Right forelimb (tissue), 1 donor: ENCODE measurements around the gene SH3RF3.
A peak's percentile ranks its signal among the peaks of the same experiment; 100 is the strongest.

Source experiments
- DNase-seq: peaks from one replicate; pipeline ENCODE4 v3.0.0-alpha.2; 2018

SH3RF3 gene

DNA sequence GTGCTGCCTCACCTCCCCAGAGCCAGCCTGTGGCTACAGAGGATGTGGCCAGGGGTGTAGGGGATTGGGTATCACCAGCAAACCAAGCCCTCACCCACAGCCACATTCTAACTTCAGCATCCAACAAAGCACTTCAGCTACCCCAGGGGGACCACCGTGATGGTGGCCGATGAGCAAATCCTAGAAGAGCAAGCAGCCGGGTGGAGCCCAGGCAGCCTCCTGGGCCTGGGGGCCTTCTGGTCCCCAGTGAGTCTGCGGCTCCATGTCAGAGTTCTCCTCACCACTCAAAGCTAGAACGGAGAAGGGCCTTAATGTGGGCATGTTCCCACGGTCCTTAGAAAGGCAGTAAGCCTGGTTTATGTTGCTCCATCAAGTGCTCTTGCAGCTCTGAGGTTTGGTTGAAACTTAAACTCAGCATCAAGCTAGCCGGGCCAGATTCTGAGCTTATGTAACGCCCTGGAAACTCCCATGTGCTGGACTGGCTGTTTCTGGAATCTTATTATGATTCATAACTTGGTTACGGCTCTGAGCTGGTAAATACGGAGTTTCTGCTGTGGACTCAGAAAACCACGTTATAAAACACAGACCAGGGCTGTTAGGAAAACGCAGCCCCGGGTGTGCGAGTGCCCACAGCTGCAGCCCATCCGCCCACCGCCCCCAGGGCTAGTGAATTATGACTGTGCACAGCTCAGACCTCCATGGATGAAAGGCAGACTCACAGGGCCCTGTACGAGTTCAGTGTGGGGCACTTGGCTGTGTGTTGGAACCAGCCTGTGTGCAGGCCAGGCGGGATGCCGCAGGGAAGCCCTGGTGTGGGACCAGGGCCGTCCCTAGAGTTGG lies 385.0 kb downstream of the SH3RF3 start:
- peak; percentile 68 for DNase-seq

- DNase-seq = no peak
Observed at GRCh38 chr2:109514857-109515256, 385.9 kb downstream of the SH3RF3 start.

DNA sequence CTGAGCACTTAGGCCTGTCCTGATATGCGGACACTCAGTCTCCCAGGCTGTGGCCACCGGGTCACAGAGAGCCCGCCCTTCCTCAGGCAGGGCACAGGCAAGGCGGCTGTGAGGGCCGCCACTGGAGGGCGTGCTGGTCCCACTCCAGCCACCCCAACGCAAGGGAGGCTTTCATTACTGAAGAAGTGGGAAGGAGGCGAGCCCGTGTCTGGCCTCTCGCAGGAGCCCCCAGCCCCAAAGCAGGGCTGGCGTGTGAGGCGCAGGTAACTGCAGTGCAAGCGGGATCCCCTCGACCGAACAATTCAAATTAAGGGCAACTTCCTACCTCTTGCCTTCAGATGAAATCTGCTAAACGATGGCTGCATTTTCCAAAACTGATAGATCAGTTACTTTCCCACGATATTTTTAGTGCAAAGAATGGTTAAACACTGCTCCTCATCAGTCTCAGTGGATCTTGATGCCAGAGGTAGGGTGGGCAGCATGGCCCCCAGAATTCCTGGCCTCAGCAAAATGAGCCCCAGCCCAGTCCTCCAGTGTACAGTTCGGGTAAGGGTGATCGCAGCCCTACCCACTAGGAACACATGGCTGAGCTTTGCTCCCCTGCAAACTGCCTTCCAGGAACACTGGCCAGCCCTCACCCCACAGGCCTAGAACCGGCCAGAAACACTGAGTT lies 387.6 kb downstream of the SH3RF3 start:
- DNase-seq = no peak

GRCh38 chr2:109517118-109517889 lies 388.3 kb downstream of the SH3RF3 start:
- DNase-seq = no peak

GRCh38 chr2:109519513-109519912 lies 390.5 kb downstream of the SH3RF3 start:
- DNase-seq = no peak

GRCh38 chr2:109521233-109522062 lies 392.4 kb downstream of the SH3RF3 start:
- DNase-seq = no peak

GRCh38 chr2:109522063-109522374 lies 393.0 kb downstream of the SH3RF3 start:
- DNase-seq = no peak

GRCh38 chr2:109523121-109523520 lies 394.1 kb downstream of the SH3RF3 start:
- DNase-seq = no peak

DNA sequence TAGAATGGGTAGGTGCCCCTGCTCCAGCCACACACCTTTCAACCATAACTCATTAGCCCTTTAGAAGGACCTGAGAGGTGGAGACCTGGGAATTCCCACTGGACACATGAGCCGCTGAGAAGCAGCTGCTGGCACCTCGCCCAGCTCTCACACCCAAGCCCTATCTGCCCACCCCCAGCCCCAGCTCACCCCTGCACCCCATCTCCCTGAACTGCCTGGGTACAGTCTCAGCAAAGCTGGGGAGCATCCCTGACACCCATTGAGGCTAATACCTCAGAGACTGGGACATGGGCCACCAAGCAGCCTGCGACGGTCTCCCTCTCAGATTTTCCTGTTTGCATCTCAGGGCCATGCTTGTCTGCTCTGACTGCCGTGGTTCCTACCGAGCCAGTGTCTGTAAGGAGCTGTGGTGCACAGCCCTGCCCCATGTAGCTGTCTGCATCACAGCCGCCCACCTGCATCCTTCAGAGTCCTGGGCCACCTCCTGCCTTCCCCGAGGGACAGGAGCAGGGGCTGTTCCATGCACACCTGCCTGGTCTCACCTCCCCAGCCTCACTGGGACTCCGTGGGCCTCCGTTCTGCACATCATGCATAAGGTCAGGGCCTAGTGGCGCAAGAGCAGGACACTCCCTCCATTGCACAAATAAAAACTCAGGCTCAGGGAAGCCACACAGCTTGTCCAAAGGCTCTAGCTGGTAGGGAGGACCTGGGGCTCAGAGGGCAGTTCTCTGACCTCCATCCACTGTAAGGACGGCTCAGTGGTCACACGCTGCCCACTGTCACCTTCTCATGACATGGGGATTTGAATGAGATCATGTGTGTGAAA lies 394.7 kb downstream of the SH3RF3 start:
- DNase-seq = no peak

DNA sequence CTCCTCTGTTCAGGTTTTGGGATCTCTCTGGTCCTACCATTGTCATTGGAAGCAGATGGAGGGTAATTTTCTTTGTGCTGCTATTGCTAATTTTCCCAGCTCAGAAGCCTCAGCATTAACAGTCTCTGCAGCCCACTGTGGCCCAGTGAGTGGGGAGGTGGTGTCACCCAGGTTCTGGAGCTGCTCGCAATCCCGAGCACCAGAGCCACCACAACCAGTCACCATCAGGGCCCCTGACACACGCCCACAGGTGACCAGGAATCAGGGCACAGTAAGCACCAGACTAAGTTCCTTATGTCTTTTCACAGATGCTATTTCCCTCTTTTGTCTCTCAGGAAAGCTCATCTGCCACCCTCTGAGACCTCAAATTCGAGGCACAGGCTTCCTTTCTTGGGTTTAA lies 396.8 kb downstream of the SH3RF3 start:
- DNase-seq = peak; percentile 32

DNA sequence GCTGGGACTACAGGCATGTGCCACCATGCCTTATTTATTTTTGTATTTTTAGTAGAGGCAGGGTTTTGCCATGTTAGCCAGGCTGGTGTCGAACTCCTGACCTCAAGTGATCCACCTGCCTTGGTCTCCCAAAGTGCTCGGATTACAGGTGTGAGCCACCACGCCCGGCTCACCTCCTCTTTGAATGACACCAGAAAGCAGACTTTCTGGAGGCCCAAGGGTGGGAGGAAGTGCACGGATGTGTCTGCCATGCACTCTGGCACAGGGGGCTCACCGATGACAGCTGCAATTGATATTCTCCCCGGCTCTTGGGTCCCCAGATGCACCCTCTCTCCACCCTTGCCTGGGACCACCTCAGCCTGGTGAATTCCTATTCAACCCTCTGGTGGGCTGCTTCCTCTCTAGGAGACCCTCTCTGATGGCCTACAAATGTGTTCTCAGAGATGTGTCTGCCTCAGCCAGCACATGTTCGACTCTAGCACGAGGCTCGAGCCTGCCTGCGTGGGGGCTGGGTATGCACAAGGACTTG lies 397.5 kb downstream of the SH3RF3 start:
- DNase-seq = no peak

GRCh38 chr2:109527079-109527478 lies 398.1 kb downstream of the SH3RF3 start:
- DNase-seq = peak; percentile 23

DNA sequence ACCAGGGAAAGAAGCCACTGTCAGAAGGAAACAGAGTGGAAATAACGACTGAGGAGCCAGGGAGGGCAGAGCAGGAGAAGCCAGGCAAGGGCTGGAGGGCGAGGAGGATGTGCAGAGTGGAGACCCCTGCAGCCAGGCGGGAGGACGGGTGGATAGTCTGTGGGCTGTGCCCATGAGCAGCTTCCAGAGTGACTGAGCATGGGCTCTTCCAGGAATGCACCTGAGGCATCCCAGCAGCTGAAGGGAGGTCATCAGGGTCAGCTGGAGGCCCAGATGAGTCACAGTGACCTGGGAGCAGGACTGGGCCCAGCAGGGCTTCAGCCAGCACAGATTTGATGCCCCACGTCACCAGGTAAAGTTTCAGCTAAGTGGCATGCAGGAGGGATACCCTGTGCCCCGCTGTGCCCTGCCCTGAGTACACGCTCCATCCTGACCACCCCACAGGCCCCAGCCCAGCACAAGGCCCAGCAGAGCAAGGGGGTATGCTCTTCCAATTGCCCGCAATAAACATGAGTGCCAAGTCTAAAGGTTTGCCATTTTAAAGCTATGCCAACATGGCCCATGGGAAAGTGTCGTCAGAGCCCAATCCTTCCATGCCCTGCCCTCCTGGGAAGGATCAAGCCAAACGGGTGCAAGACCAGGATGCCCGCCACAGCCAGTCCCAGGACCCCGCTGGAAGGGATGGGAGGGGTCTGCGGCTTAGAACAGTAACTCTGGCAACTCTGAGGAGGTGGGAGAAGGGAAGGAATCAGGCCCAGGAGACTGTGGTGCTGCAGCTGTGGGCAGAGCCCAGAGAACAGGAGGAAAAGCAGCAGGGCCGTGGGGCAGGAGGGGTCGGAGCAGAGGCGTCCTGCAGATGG lies 399.1 kb downstream of the SH3RF3 start:
- peak; percentile 9 for DNase-seq

- DNase-seq = peak; percentile 22
Observed at GRCh38 chr2:109528811-109529501, 400.0 kb downstream of the SH3RF3 start.

DNA sequence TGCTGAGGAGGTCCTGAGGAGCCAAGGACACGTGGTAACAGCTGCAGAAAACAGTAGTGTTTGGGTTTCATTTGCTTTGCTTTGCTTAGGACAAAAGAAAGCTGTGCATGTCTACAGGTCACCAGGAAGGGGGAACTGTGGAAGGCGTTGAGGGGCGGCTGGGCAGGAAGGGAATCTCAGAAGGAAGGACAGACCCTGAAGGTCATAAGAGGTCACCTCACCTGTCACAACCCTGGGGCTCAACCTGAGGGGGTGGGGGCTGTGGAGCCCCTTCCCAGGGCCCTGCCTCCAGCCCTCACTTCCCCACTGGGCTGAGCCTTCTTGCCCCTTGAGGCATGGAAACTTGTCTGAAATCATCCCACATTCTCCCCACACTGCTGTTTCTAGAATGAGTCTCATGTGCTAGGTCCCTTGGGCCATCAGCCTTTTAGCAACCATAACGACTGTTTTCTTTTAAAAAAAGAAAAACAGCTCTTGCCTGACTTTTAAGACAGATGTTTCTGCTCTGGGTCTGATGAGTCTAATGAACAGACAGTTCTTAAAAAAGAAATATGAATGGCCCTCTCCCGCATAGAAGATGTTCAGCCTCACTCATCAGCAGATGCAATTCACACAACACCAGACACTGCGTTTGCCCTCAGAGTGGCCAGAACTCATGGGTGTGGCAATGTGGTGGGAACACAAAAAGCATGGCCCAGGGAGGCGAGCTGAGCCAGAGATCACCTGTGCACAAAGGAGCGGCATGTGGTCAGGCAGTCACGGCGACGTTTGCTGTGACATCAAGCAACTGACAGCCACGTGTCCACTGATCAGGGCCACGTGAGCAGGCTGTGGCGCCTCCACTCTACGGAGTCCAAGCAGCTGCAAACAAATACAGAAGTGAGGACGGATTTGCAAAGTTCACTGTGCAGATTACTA lies 400.8 kb downstream of the SH3RF3 start:
- peak; percentile 36 for DNase-seq

DNA sequence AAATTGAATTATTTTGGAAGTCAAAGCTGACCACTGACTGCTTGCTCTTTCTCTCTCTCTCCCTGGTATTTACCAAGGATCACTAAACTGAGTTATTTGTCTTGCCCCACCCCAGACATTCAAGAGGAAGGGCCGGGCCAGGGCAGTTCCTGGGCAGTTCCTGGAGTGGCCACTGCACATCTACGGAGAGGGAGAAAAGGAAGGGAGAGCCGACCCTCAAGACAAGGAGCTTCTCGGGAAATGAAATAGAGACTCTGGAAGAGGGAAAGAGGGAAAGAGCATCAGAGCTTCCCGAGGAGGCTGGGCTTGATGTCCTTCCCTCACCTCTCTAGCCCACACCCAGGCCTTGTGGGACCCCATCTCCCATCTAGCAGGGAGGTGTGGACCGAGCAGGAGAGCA lies 401.7 kb downstream of the SH3RF3 start:
- peak; percentile 34 for DNase-seq

- DNase-seq = peak; percentile 13
Observed at GRCh38 chr2:109531221-109531620, 402.2 kb downstream of the SH3RF3 start.

DNA sequence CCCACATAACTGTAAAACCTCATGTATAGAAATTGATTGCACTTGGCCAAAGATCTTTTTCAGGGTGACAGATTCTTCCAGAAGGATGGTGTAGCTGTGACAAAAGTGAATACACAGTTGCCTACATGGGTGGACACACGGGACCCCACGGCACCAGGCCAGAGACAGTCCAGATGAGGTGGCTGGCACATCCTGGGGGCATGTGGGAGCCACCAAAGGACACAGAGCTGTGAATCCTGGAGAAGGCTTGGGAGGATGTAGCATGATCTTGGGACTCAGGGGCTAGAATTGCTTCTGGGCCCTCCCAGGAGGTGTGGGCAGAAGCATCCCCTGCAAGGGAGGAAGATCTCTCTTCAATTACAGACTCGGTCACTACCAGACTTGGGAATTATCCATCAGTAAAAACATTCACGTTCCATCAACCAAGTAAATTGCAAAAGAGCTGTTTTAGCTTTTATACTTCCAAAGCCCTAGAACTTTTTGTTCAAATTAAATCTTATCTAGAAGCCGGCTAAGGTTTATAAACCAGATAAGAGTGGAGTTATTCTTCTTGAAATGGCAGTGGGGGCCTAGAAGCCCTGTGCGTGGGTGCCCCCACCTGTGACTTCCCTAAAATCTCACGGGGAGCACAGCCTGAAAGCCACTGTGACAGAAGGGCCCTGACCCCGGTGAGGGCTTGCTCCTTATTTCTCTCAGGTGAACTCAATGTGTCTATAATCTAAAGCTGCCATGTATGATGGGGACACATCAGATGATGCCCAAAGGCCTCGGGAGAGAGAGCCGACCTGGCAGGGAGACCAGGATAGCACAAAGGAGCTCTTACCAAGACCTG lies 403.1 kb downstream of the SH3RF3 start:
- peak; percentile 28 for DNase-seq
